ENCODE data around the gene MYO7B.

MYO7B gene

GRCh38 chr2:127634626-127635379 is 99.3 kb downstream of the MYO7B start:
- H3K4me3 Mint-ChIP-seq = peak overlapping the region; percentile 71 to 83
- ATAC-seq (replicated peaks) (no peak), DNase-seq (no peak)
- peaks cover 83 to 100% of the 10 kb centered on the region in 2 donors for H3K4me1 Mint-ChIP-seq
- no peaks in the 10 kb centered on the region for H3K9me3 Mint-ChIP-seq
- H3K27ac Mint-ChIP-seq = peak overlapping the region; percentile 98
- peaks cover 4 to 33% of the 10 kb centered on the region in 2 donors for H3K36me3 Mint-ChIP-seq
- H3K27me3 Mint-ChIP-seq = no peaks in the 10 kb centered on the region

GRCh38 chr2:127635380-127636237 is 100.1 kb downstream of the MYO7B start:
- Mint-ChIP-seq H3K4me3 (peak overlapping the region; percentile 71 to 83), H3K27ac (peak overlapping the region; percentile 98)

GRCh38 chr2:127636248-127637235 is 101.1 kb downstream of the MYO7B start:
- Mint-ChIP-seq H3K4me3 (peak overlapping the region; percentile 29 to 59), H3K27ac (peak overlapping the region; percentile 82), H3K9me3 (no peaks in the 10 kb centered on the region), H3K4me1 (peaks cover 77 to 100% of the 10 kb centered on the region in 2 donors), H3K27me3 (no peaks in the 10 kb centered on the region), H3K36me3 (peaks cover 4 to 33% of the 10 kb centered on the region in 2 donors)
- ATAC-seq (replicated peaks) = no peak
- no peak for DNase-seq

More at GRCh38 chr2:127635380-127636237, 100.1 kb downstream of the MYO7B start:
- H3K36me3 Mint-ChIP-seq = peaks cover 4 to 33% of the 10 kb centered on the region in 2 donors
- no peak for ATAC-seq (replicated peaks)
- H3K9me3 Mint-ChIP-seq = no peaks in the 10 kb centered on the region
- peaks cover 82 to 100% of the 10 kb centered on the region in 2 donors for H3K4me1 Mint-ChIP-seq
- H3K27me3 Mint-ChIP-seq = no peaks in the 10 kb centered on the region
- no peak for DNase-seq

GRCh38 chr2:127637236-127637630 is 101.8 kb downstream of the MYO7B start:
- Mint-ChIP-seq H3K4me3 (peak overlapping the region in 1 of 2 donors; percentile 21), H3K27me3 (no peaks in the 10 kb centered on the region), H3K27ac (peak overlapping the region; percentile 82), H3K4me1 (peaks cover 74 to 100% of the 10 kb centered on the region in 2 donors), H3K36me3 (peaks cover 4 to 33% of the 10 kb centered on the region in 2 donors), H3K9me3 (no peaks in the 10 kb centered on the region)
- DNase-seq (no peak), ATAC-seq (replicated peaks) (no peak)

GRCh38 chr2:127637725-127638252 is 102.3 kb downstream of the MYO7B start:
- DNase-seq (peak; percentile 51), ATAC-seq (replicated peaks) (peak; percentile 10 to 14)
- peaks cover 69 to 100% of the 10 kb centered on the region in 2 donors for H3K4me1 Mint-ChIP-seq
- peaks cover 4 to 33% of the 10 kb centered on the region in 2 donors for H3K36me3 Mint-ChIP-seq
- H3K9me3 Mint-ChIP-seq = no peaks in the 10 kb centered on the region
- no peaks in the 10 kb centered on the region for H3K27me3 Mint-ChIP-seq
- H3K4me3 Mint-ChIP-seq = peak overlapping the region; percentile 71 to 73
- peak overlapping the region; percentile 95 for H3K27ac Mint-ChIP-seq

- Mint-ChIP-seq H3K4me1 (peaks cover 62 to 93% of the 10 kb centered on the region in 2 donors), H3K9me3 (no peaks in the 10 kb centered on the region), H3K36me3 (peaks cover 4 to 33% of the 10 kb centered on the region in 2 donors), H3K27me3 (no peaks in the 10 kb centered on the region), H3K4me3 (peak overlapping the region; percentile 43 to 71), H3K27ac (peak overlapping the region; percentile 95)
- ATAC-seq (replicated peaks) (no peak), DNase-seq (no peak)
These were observed 103.1 kb downstream of the MYO7B start for GRCh38 chr2:127638361-127639110.

GRCh38 chr2:127639111-127639474 is 103.6 kb downstream of the MYO7B start:
- Mint-ChIP-seq H3K36me3 (peaks cover 4 to 33% of the 10 kb centered on the region in 2 donors), H3K4me1 (peaks cover 60 to 93% of the 10 kb centered on the region in 2 donors), H3K27ac (peak overlapping the region; percentile 95), H3K4me3 (peak overlapping the region; percentile 42 to 43), H3K9me3 (no peaks in the 10 kb centered on the region), H3K27me3 (no peaks in the 10 kb centered on the region)
- no peak for ATAC-seq (replicated peaks)
- no peak for DNase-seq

GRCh38 chr2:127640082-127641072 is 104.9 kb downstream of the MYO7B start:
- Mint-ChIP-seq H3K36me3 (peaks cover 4 to 22% of the 10 kb centered on the region in 2 donors), H3K4me3 (no peak overlapping the region), H3K4me1 (peaks cover 48 to 81% of the 10 kb centered on the region in 2 donors), H3K27ac (peak overlapping the region; percentile 95), H3K9me3 (no peaks in the 10 kb centered on the region), H3K27me3 (no peaks in the 10 kb centered on the region)
- DNase-seq (peak; percentile 64), ATAC-seq (replicated peaks) (peak; percentile 73 to 79)

GRCh38 chr2:127641133-127641532 is 105.7 kb downstream of the MYO7B start:
- ATAC-seq (replicated peaks) (no peak), DNase-seq (no peak)
- Mint-ChIP-seq H3K9me3 (no peaks in the 10 kb centered on the region), H3K27me3 (no peaks in the 10 kb centered on the region), H3K27ac (no peak overlapping the region), H3K36me3 (peaks cover 4 to 14% of the 10 kb centered on the region in 2 donors), H3K4me1 (peaks cover 42 to 79% of the 10 kb centered on the region in 2 donors), H3K4me3 (no peak overlapping the region)

GRCh38 chr2:127641846-127642507 is 106.5 kb downstream of the MYO7B start:
- Mint-ChIP-seq H3K4me1 (peaks cover 37 to 79% of the 10 kb centered on the region in 2 donors), H3K27ac (no peak overlapping the region), H3K27me3 (no peaks in the 10 kb centered on the region), H3K4me3 (peak overlapping the region in 1 of 2 donors; percentile 32), H3K36me3 (peaks cover 0 to 8% of the 10 kb centered on the region in 2 donors), H3K9me3 (no peaks in the 10 kb centered on the region)
- DNase-seq (no peak), ATAC-seq (replicated peaks) (no peak)

- no peaks in the 10 kb centered on the region for H3K9me3 Mint-ChIP-seq
- H3K27ac Mint-ChIP-seq = no peak overlapping the region
- no peaks in the 10 kb centered on the region for H3K27me3 Mint-ChIP-seq
- no peak for ATAC-seq (replicated peaks)
- peaks cover 0 to 6% of the 10 kb centered on the region in 2 donors for H3K36me3 Mint-ChIP-seq
- peaks cover 41 to 79% of the 10 kb centered on the region in 2 donors for H3K4me1 Mint-ChIP-seq
- no peak for DNase-seq
- no peak overlapping the region for H3K4me3 Mint-ChIP-seq
These were observed 107.4 kb downstream of the MYO7B start for GRCh38 chr2:127642706-127643438.

Measured in stimulated activated naive B cell treated with anti-CD40 and anti-IgM and Interleukin-4, amounts not matched to agents 10 μg/mL and 1 μg/mL and 100 μg/mL, for 72 hours (primary cell).